ENCODE data around the gene LRRTM4.

- TF ChIP-seq CTCF (IDR thresholded peaks at IDR 0.05) (no peak), POLR2A (IDR thresholded peaks at IDR 0.05) (no peak), EP300 (IDR thresholded peaks at IDR 0.05; ENCODE audit: low read depth) (no peak), POLR2AphosphoS5 (IDR thresholded peaks at IDR 0.05) (no peak)
These were observed 394.8 kb downstream of the LRRTM4 start for GRCh38 chr2:77127345-77127744.

All from transverse colon (tissue), 4 donors.